ENCODE data around the gene MYH11.

- TF ChIP-seq CTCF (IDR thresholded peaks at IDR 0.05), result no peak
- no peak for TF ChIP-seq POLR2A (IDR thresholded peaks at IDR 0.05)
Measured at GRCh38 chr16:15723808-15724207, 133.0 kb downstream of the MYH11 start.
